H54 (cell line): ENCODE measurements around the gene PPP1R14C.
A peak's percentile ranks its signal among the peaks of the same experiment; 100 is the strongest.
"Not testable (repeated sequence)": the region's sequence is repeated elsewhere in the genome, so short reads cannot be mapped to it uniquely, and the experiment has no call there.

Source experiments
- DNase-seq: peaks from one replicate; pipeline ENCODE4 v3.0.0; 2011; ENCODE audit warnings: low spot score, mixed read lengths; ENCODE audit not compliant: insufficient read length
- FAIRE-seq: peaks from 3 replicates; lab custom pipeline; 2011; peaks lifted over from hg19 to GRCh38; lab: Jason Lieb, UNC
- POLR2A ChIP-seq: IDR thresholded peaks from 2 replicates; pipeline ENCODE4 v1.6.1; 2011; ENCODE audit warnings: low read depth, mild to moderate bottlenecking, low read length

PPP1R14C gene

DNA sequence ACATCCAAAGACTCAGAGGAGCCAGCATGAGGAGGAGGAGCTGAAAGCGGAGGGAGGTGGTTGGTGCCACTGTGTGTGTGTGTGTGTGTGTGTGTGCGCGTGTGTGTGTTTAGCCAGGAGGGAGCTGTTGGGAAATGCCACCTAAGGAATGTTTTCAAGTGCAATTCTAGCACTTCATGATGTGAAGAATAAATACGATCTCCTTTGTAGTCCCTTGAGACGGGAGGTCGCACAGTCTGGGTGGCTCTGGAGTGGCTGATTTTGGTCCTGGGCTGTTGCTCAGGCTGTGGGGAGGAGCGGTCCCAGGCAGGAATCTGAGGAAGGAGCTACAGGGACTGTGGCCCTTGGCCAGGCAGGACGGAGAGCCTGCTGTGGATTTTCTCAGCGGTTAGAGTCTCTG lies 93.7 kb downstream of the PPP1R14C start:
- DNase-seq = no peak
- TF ChIP-seq POLR2A = no peak
- no peak for FAIRE-seq

DNA sequence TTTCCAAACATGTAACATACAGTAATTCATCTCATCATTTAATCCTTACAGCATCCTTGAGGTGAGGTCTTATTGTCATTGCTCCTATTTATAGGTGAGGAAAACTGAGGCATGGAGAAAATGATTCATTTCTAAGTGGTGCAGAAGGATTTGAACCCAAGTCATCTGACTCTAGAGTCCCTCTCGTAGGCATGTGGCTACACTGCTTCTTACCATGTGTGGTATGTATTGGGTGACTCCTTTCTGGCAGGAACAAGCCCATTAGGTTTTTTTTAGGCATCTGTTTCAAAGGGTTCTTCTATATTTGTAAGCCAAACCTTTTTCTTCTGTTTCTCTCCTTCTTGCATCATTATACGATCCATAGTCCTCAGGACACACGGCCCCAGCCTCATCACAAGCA lies 94.8 kb downstream of the PPP1R14C start:
- DNase-seq (no peak), FAIRE-seq (no peak)
- TF ChIP-seq POLR2A = no peak

DNA sequence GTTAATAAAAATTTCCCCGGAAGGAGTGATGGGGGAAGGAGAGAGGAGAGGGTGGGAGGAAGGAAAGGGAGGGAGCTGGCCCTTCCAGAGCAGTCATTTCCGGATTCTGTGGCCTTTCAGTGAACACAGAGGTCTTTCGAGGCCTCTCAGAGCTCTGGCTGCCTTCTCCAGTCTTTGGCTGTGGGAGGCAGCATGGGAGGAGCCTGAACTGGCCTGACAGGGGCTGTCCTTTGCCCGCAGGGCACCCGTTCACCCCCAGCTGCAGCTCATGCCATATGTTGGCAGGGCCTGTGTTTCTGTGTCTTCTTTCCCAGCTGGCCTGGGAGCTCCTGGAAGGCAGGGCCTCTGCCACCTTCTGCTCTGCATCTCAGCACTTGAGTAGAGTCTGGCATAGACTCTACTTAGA lies 95.5 kb downstream of the PPP1R14C start:
- no peak for TF ChIP-seq POLR2A
- FAIRE-seq = no peak
- DNase-seq = no peak

DNA sequence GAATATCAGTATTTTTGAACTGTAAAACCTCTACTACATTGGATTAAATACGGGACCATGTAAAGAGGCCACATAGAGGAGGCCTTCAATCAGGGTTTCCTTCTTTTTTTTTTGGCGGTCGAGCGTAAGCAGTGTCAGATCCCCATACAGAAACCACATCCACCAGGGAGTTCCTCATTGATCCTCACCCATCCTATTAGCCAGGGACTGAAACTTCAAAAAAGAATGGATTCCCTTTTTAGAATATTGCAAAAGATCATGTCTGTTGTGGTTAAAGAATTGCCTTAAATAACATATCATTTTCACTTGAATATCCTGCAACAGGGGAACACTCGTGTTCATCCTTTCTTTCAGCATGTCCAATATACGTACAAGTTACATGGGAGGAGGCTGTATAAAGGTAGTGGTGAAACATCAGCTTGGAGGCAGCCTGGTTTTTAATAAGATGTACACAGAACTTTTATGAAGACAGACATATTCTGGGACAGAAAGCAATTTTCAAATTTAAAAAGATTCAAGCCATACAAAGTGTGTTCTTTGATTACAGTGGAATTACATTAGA lies 96.1 kb downstream of the PPP1R14C start:
- FAIRE-seq (no peak), DNase-seq (no peak)
- no peak for TF ChIP-seq POLR2A

DNA sequence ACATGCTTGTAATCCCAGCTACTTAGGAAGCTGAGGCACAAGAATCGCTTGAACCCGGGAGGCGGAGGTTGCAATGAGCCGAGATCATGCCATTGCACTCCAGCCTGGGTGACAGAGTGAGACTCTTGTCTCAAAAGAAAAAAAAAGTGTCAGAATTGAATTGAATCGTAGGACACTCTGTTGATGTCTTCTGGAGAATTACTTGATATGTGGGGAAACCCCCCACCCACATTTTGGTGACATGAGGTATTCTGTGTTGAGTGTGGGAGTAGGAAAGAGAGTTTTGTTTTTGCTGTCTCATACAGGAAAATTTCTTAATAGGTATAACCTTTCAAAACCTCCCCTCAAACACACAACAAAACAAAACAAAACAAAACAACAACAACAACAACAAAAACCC lies 98.9 kb downstream of the PPP1R14C start:
- not testable (repeated sequence) for DNase-seq, FAIRE-seq

DNA sequence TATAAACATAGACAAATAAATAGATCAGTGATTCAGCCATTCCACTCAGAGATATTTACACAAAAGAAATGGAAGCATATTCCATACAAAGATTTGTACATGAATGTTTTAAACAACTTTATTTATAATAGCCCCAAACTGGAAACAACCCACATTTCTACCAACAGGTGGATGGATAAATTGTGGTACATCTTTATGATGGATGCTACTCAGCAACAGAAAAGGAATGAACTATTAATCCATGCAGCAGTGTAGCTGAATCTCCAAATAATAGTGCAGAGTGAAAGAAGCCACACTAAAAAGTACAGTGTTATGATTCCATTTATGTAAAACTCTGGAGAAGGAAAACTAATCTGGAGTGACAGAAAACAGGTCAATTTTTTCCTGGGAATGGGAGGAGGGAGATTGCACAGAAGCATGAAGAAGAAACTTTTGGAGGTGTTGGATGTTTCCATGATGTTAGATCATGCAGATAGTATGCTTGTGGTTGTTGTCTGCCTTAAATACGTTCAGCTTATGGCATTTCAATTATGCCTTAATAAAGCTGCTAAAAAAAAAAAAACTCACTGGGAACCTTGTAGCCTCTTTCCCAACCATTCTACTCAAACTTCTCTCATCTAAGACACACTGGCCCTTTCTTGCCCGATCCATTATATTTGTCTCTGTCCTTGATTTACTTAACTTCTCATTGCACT lies 100.9 kb downstream of the PPP1R14C start:
- DNase-seq (no peak), FAIRE-seq (no peak)
- no peak for TF ChIP-seq POLR2A

DNA sequence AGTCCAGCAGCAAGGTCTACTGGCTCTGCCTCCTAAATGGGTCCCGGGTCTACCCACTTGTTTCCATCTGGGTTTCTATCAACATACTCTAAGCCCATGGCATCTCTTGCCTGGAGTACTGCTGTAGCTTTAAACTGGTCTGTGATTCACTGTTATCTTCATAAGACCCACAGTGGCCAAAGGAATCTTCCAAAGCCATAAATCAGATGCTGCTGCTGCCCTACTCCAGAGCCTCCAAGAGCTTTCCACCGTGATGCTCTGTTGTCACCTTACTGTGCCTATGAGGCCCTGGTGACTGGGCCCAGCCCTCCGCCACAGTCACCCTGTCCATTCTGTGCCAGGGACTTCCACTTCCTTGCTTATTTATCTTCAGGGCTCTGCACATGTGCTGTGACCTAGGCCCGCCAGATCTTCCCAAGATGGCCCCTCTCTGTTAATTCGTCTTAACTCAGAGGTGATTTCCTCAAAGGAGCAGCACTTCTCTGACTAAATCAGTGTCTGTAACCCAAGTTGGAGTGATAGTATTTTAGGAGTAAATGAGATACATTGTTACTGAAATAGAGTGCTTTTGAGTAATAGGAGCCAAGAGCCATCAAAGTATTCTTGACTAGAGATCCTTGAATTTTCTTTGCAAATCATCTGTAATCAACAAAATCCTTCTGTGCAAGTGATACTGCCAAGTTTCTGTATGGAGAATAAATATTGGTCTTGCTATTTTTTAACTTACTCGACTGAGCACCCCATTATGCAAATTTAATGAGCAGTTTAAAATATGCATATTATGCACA lies 102.5 kb downstream of the PPP1R14C start:
- DNase-seq (no peak), FAIRE-seq (no peak)
- TF ChIP-seq POLR2A = no peak

DNA sequence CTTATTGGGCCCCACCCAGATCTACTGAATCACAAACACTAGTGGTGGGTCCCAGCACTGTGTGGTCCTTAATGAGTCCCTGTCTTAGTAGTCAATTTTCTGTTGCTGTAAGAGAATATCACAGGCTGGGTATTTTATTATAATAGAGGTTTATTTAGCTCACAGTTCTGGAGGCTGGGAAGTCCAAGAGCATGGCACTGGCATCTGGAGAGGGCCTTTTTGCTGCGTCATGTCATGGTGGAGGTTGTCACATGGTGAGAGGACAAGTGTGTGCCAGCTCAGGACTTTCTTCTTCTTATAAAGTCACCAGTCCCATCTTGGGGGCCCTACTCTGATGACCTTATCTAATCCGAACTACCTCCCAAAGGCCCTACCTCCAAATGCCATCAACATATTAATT lies 105.0 kb downstream of the PPP1R14C start:
- no peak for FAIRE-seq
- no peak for DNase-seq
- no peak for TF ChIP-seq POLR2A

- no peak for DNase-seq
- TF ChIP-seq POLR2A = no peak
- no peak for FAIRE-seq
Observed at GRCh38 chr6:150248300-150248699, 105.5 kb downstream of the PPP1R14C start.

GRCh38 chr6:150249261-150249660 lies 106.4 kb downstream of the PPP1R14C start:
- TF ChIP-seq POLR2A = no peak
- FAIRE-seq (no peak), DNase-seq (no peak)

DNA sequence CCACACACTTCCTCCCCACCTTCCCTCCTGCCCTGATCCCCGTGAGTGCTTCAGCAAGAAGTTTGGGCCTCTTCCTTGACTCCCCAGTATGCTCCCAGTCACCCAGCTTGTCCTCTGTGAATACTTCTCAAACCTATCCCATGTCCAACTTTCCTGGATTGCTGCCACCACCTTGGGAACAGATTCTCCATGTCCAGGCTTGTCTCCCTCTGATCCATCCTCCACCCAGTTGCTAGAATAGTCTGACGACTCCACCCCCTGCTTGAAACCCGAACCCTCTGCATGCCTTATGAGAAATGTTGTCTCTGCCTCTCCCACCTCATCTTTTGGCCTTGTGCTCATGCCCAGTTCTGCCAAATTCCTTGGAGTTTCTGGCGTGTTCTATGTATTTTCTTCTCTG lies 108.0 kb downstream of the PPP1R14C start:
- no peak for DNase-seq

GRCh38 chr6:150251566-150252186 lies 108.8 kb downstream of the PPP1R14C start:
- no peak for TF ChIP-seq POLR2A
- FAIRE-seq (no peak), DNase-seq (no peak)

More for the DNA sequence above, 108.0 kb downstream of the PPP1R14C start:
- no peak for FAIRE-seq
- no peak for TF ChIP-seq POLR2A

- peak; percentile 13 for DNase-seq
- no peak for FAIRE-seq
Observed at GRCh38 chr6:150252714-150253444, 110.0 kb downstream of the PPP1R14C start.

GRCh38 chr6:150253489-150253888 lies 110.6 kb downstream of the PPP1R14C start:
- no peak for TF ChIP-seq POLR2A
- DNase-seq (no peak), FAIRE-seq (no peak)

More at GRCh38 chr6:150252714-150253444, 110.0 kb downstream of the PPP1R14C start:
- TF ChIP-seq POLR2A = no peak
